DMS153 treated with DMSO at 0.1 percent for 48 hours (cell line): Measurements from ENCODE around the gene RPS27L.

ENCODE experiments used
- DNase-seq: peaks from one replicate; lab custom pipeline; 2025; ENCODE audit not compliant: unreplicated experiment; lab: John Stamatoyannopoulos, UW

The RPS27L gene

GRCh38 chr15:63157118-63157843, at the start of gene RPS27L:
RPS27L (minus strand) TSS chr15:63157477; CDS start chr15:63157405, 72 bp downstream.
- peak; percentile 44 for DNase-seq

GRCh38 chr15:63206079-63206478, 48.8 kb upstream of the RPS27L start:
- DNase-seq: no peak

- DNase-seq: no peak
Observed at GRCh38 chr15:63203451-63204090, 46.3 kb upstream of the RPS27L start.

DNA sequence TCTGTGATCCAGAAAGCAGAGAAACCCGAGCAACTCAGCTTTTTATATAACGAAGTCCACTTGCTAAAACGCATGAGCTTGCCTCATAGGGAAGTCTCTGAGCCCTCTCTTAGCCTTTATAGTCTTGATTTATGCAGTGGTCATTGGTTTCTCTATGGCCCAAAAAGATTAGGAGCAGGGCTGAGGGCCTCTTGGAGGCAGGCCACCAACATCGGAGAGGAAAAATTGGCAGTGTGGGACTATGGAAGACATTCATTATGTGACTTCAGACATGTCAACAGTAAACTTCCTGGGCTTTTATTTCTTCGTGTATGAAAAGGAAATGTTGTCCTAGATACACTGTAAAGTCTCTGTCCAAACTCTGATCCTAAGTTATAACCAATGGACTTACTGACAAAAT, 45.6 kb upstream of the RPS27L start:
- DNase-seq: no peak

DNA sequence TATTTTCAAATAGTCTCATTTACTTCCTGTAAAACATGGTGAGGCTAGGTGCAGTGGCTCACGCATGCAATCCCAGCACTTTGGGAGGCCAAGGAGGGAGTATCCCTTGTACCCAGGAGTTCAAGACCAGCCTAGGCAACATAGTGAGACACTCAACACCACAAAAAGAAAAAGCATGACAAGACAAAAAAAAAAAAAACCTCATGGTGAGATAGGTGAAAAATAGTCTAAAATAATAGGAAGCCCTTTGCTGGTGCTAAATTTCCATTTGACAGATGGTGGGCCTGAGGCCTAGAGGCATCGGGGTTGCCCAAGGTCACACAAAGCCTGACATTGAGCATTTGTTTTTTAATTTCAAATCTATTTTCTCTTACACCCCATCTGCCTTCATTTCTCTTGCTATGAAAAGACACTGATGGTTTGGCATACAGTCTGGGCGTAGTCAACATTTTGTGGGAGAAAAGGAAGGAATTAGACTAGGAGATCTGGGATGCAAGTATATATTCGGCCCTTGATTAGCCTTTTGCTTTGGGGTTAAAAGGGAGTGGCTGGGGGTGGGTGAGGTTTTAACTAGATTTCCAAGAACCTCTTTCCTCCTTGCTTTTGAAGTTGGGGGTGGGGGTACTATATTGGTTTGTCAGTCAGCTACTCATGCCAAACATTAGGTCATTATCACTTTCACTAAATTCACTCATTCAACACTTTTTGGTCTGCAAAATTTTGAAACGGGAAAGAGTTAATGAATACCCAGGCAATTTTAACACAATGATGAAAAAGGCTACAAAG, 43.4 kb upstream of the RPS27L start:
- DNase-seq: no peak

DNA sequence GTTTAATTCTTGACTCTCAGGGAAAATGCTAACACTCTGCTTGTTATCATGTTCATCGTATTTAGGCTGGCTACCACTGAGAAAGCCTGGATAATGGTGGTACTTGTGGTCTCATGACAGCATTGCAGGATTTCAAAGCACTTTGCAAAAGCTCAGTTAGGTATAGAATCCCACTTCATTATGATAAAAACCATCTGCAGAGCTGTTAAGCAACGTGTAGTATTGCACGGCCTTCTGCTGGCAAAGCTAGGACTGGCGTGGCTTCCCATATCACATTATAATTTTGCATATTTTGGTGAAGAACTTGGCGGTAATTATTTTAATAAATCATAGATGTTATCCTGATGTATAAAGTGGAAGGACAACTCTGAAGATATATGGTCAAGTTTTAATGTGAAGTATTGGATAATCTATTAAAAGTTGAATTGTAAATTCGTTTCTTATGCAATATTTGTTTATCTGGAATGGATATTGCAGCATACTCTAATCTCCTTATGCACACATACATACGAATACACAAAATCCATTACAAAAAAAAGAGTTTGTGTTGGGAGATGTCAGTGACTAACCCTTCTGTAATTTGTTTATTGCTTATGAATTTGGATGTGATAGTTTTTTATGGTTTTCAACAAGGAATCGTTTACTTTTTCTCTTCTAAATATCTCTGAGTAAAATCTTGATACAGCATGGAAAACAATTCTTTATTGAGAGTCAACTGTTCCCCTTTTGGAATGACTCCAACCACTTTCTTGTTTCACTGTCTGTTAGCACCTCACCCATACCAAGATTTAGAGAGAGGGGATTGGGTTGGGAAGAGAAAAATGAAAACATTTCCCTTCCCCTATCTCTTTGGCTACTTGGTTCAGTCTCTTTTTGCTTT, 41.3 kb upstream of the RPS27L start:
- DNase-seq: no peak

- DNase-seq: no peak
Observed at GRCh38 chr15:63197626-63198025, 40.3 kb upstream of the RPS27L start.

GRCh38 chr15:63196842-63197241, 39.6 kb upstream of the RPS27L start:
- no peak for DNase-seq

GRCh38 chr15:63195569-63196015, 38.3 kb upstream of the RPS27L start:
- no peak for DNase-seq

DNA sequence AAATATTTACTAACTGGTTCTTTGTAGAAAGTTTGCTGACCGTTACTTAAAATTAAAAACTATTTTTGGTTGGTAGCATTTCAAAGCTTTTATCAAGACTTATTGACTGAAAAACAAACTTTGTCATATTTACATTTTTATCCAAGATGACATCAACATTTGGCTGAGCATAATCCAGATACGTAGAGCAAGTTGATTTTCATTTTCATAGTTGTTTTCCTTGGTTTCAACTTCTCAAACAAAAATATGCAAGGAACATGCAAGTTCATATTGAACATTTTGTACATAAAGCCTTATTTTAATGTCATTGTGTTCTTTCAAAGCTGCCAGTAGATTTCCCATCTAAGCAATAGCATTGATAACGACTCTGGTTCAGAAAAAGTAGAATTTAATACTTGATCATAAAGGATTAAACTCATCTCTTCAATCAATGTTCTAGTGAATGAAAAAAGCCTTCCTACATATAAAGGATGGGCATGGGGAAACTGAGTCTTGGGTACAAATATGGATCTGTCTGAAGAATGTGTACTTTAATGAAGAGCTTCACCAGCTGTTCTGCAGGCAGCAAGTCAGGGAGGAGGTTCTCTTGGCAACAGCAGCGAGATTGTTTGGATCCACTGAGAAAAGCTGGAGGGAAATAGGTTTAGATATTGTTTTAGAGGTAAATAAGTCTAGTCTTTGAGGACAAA, 37.7 kb upstream of the RPS27L start:
- DNase-seq: no peak

- no peak for DNase-seq
Observed at GRCh38 chr15:63194302-63194701, 37.0 kb upstream of the RPS27L start.

- no peak for DNase-seq
Observed at GRCh38 chr15:63192619-63193206, 35.4 kb upstream of the RPS27L start.

GRCh38 chr15:63191895-63192618, 34.8 kb upstream of the RPS27L start:
- DNase-seq: no peak

DNA sequence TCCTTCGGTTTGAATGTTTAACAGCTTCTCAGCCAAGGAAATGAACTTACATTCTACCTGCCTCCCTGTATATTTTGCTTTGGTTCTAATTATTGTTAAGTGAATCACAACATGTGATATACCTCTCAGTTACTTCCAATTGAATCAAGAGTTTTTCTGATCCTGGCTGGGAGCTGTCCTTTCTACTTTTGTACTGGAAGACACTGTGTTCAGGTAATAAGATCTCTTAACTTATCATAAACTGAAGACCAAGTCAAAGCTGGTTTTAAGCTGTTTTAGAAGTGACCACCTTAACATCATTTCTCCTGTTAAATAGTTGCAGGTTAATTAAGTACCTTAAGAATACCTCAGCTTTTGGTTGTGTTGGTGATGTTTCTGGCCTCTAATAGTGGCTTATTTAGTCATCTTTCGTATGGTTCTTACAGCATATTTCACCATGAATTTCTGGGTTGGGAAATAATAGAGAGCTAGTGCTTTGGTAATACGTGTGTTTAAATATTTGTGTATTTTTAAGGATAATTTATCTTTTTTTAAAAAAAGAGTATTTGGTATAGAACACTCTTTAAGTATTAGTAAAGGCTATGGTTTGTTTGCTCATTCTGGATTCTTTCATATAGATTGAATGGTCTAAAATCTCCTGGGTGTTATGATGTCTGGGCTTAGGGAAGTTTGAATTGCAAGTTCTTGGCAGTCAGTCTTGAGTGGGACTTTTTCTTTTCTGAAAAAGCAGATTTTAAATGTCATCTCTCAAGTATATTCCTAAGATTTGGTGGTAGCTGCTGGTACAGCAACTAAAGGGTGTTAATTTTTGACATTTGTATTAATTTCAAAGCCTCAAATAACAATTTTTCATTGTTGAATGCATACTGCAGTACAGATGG, 33.7 kb upstream of the RPS27L start:
- no peak for DNase-seq

GRCh38 chr15:63189941-63190768, 32.9 kb upstream of the RPS27L start:
- DNase-seq: no peak

DNA sequence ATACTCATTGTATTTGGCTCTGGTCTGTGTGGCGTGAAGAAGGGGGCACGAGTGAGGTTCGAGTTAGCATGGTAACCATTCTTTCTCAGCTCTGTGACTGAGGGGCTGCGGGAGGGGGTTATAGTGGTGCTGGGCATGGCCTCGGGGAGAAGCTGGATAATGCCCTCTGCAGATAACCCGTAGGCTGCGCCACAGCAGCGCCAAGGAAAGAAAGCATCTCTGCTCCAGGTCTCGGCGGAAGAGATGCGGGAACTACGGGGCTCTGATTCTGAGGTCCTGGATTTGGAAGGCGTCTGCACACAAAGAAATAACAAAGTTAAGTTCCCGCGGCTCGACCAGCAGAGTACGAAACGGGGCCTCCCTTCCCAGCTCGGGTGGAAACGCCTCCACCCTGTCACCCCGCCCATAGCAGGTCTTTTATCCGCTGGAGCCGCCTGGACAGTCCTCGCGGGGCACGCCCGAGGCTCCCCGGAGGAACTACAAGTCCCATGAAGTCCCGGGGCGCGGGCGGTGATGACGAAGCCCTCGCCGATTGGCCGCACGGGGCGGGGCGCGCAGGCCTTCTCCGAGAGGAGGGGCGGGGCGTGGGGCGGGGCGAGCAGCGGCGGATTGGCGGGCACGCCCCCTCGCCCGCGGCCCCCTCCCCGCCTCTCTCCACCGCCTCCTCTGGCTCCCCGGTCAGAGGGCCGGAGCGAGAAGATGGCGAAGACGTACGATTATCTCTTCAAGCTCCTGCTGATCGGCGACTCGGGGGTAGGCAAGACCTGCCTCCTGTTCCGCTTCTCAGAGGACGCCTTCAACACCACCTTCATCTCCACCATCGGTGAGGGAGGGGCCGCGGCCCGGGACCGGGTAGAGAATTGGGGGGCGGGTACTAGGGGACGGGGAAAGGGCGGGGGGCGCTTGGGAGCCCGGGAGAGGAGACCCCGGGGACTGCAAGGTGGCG, 31.9 kb upstream of the RPS27L start, which contains the start of gene RAB8B:
TSS of gene RAB8B (plus strand) at position 681 of the 946 bp plus-strand sequence. CDS start at position 700, 19 bp downstream.
- DNase-seq: peak; percentile 59
